Measurements from ENCODE around the gene DGKA.
"Not testable (repeated sequence)": the region's sequence is repeated elsewhere in the genome, so short reads cannot be mapped to it uniquely, and the experiment has no call there.

DGKA gene

DNA sequence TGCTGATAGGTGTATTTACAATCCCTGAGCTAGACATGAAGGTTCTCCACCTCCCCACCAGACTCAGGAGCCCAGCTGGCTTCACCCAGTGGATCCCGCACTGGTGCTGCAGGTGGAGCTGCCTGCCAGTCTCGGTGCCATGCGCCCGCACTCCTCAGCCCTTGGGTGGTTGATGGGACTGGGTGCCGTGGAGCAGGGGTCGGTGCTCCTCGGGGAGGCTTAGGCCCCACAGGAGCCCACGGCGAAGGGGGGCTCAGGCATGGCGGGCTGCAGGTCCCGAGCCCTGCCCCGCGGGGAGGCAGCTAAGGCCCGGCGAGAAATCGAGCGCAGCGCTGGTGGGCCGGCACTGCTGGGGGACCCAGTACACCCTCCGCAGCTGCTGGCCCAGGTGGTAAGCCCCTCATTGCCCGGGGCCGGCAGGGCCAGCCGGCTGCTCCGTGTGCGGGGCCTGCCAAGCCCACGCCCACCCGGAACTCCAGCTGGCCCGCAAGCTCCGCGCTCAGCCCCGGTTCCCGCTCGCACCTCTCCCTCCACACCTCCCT is 69.1 kb downstream of the DGKA start:
- DNase-seq: not testable (repeated sequence)

DNA sequence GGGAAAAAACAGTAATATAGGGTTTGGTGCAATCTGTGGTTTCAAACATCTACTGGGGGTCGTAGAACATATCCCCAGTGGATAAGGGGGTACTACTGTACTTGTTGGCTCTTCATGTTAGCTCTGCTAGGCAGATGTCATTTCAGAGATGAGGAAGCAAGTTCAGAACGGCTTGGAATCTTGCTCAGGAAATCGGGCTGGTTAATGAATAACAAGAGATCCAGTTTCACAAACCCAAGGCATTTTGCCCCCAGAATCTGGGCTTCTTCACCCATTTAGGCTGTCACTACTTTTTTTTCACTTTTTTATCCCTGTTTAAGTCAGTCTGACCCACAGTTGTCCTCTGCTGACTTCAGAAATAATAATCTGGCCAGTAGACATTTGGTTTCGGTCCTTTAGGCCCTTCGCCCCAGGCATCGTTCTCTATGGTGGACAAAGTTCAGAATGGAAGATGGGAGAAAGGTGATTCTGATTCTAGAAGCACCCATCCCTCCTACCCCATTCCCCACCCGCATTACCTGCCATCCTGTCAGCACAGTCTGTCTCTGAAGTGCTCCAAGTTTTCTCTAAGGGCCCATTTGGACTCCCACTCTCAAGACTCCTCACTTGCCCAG is 70.6 kb downstream of the DGKA start:
- DNase-seq: no peak

DNA sequence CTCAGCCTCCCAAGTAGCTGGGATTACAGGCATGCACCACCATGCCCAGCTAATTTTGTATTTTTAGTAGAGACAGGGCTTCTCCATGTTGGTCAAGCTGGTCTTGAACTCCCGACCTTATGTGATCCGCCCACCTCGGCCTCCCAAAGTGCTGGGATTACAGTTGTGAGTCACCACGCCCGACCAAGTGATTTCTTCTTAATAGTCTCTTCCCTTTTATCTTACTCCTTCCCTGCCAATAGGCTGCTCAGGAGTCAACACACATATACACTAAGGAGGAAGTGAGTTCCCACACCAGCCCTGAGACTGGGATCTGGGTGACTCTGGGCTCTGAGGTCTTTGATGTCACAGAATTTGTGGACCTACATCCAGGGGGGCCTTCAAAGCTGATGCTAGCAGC is 72.4 kb downstream of the DGKA start:
- DNase-seq: not testable (repeated sequence)

Data from NCI-H2081 treated with DMSO at 0.1 percent for 48 hours (cell line).